ENCODE data around the gene AGFG2.

The AGFG2 gene

GRCh38 chr7:100614308-100614861 lies 75.4 kb downstream of the AGFG2 start:
- peak; percentile 13 for DNase-seq
